ENCODE data around the gene CRIM1. TPM values are rescaled to one million over a fixed set of nuclear protein-coding genes. Genes with fewer than 3 reads are reported as not detected.

The CRIM1 gene
- total RNA-seq, 4 donors from 2014 or later, result 72.6 to 162 (median 112) TPM

GRCh38 chr2:36373149-36373926 lies 17.8 kb downstream of the CRIM1 start:
- TF ChIP-seq EP300 (IDR thresholded peaks at IDR 0.05) (no peak), CTCF (IDR thresholded peaks at IDR 0.05) (no peak), POLR2A (IDR thresholded peaks at IDR 0.05) (no peak), POLR2AphosphoS5 (IDR thresholded peaks at IDR 0.05) (no peak)
- Histone ChIP-seq H3K27ac (peak overlapping the region; percentile 76), H3K36me3 (no peaks in the 10 kb centered on the region), H3K4me3 (no peak overlapping the region), H3K27me3 (no peaks in the 10 kb centered on the region), H3K4me1 (peaks cover 79% of the 10 kb centered on the region), H3K9me3 (no peaks in the 10 kb centered on the region)
- DNase-seq (ENCODE audit: low spot score in 2 of 2), result no peak
- WGBS, result 74% methylated on average over 8 of the region's 8 CpGs

- 82% methylated on average over 3 of the region's 3 CpGs for WGBS
- Histone ChIP-seq H3K27ac (no peak overlapping the region), H3K27me3 (no peaks in the 10 kb centered on the region)
Measured at GRCh38 chr2:36374585-36374984, 19.0 kb downstream of the CRIM1 start.

GRCh38 chr2:36376319-36376765 lies 20.8 kb downstream of the CRIM1 start:
- Histone ChIP-seq H3K36me3 (peaks cover 4% of the 10 kb centered on the region), H3K4me3 (no peak overlapping the region), H3K27ac (no peak overlapping the region), H3K9me3 (no peaks in the 10 kb centered on the region), H3K27me3 (no peaks in the 10 kb centered on the region), H3K4me1 (peaks cover 56% of the 10 kb centered on the region)
- DNase-seq (ENCODE audit: low spot score in 2 of 2), result no peak
- no peak for TF ChIP-seq EP300 (IDR thresholded peaks at IDR 0.05)
- no peak for TF ChIP-seq CTCF (IDR thresholded peaks at IDR 0.05)
- TF ChIP-seq POLR2AphosphoS5 (IDR thresholded peaks at IDR 0.05), result no peak
- no peak for TF ChIP-seq POLR2A (IDR thresholded peaks at IDR 0.05)
- WGBS, result 32% methylated on average over 8 of the region's 8 CpGs

More at GRCh38 chr2:36374585-36374984, 19.0 kb downstream of the CRIM1 start:
- peaks cover 4% of the 10 kb centered on the region for H3K36me3 ChIP-seq
- H3K4me3 ChIP-seq, result no peak overlapping the region
- peaks cover 66% of the 10 kb centered on the region for H3K4me1 ChIP-seq
- no peaks in the 10 kb centered on the region for H3K9me3 ChIP-seq
- TF ChIP-seq EP300 (IDR thresholded peaks at IDR 0.05) (no peak), POLR2AphosphoS5 (IDR thresholded peaks at IDR 0.05) (no peak), CTCF (IDR thresholded peaks at IDR 0.05) (no peak), POLR2A (IDR thresholded peaks at IDR 0.05) (no peak)
- DNase-seq (ENCODE audit: low spot score in 2 of 2), result no peak

GRCh38 chr2:36376992-36377738 lies 21.6 kb downstream of the CRIM1 start:
- Histone ChIP-seq H3K4me1 (peaks cover 53% of the 10 kb centered on the region), H3K27me3 (no peaks in the 10 kb centered on the region), H3K27ac (no peak overlapping the region), H3K36me3 (peaks cover 4% of the 10 kb centered on the region), H3K9me3 (no peaks in the 10 kb centered on the region), H3K4me3 (no peak overlapping the region)
- 71% methylated on average over 4 of the region's 5 CpGs for WGBS
- no peak for TF ChIP-seq POLR2AphosphoS5 (IDR thresholded peaks at IDR 0.05)
- TF ChIP-seq CTCF (IDR thresholded peaks at IDR 0.05), result no peak
- no peak for TF ChIP-seq EP300 (IDR thresholded peaks at IDR 0.05)
- no peak for TF ChIP-seq POLR2A (IDR thresholded peaks at IDR 0.05)
- DNase-seq (ENCODE audit: low spot score in 2 of 2), result no peak

All from suprapubic skin (tissue), 4 donors.